NCI-H1092 treated with DMSO at 0.1 percent for 48 hours (cell line): ENCODE data around the gene NLGN4X.

Experiments used
- DNase-seq: peaks from one replicate; lab custom pipeline; 2025; lab: John Stamatoyannopoulos, UW

Gene NLGN4X

GRCh38 chrX:6151971-6152370, 76.7 kb downstream of the NLGN4X start:
- DNase-seq, result no peak

- peak; percentile 99 for DNase-seq
These were observed 79.4 kb downstream of the NLGN4X start for GRCh38 chrX:6149060-6149872.

- no peak for DNase-seq
These were observed 94.4 kb downstream of the NLGN4X start for GRCh38 chrX:6134255-6134654.

- DNase-seq, result no peak
These were observed 95.7 kb downstream of the NLGN4X start for GRCh38 chrX:6132970-6133369.

- no peak for DNase-seq
These were observed 97.4 kb downstream of the NLGN4X start for GRCh38 chrX:6131287-6131686.

GRCh38 chrX:6129195-6129594, 99.5 kb downstream of the NLGN4X start:
- DNase-seq, result peak; percentile 23

GRCh38 chrX:6120329-6120728, 108.3 kb downstream of the NLGN4X start:
- no peak for DNase-seq

GRCh38 chrX:6095469-6095868, 133.2 kb downstream of the NLGN4X start:
- DNase-seq, result no peak

- DNase-seq, result no peak
These were observed 154.1 kb downstream of the NLGN4X start for GRCh38 chrX:6074532-6074931.

GRCh38 chrX:6071731-6072130, 156.9 kb downstream of the NLGN4X start:
- peak; percentile 37 for DNase-seq

GRCh38 chrX:6067600-6067999, 161.1 kb downstream of the NLGN4X start:
- DNase-seq, result no peak

GRCh38 chrX:6053141-6053540, 175.5 kb downstream of the NLGN4X start:
- peak; percentile 97 for DNase-seq

- peak; percentile 49 for DNase-seq
These were observed 176.4 kb downstream of the NLGN4X start for GRCh38 chrX:6052111-6052745.

GRCh38 chrX:6049132-6049531, 179.5 kb downstream of the NLGN4X start:
- no peak for DNase-seq

- DNase-seq, result no peak
These were observed 187.0 kb downstream of the NLGN4X start for GRCh38 chrX:6041630-6042029.

GRCh38 chrX:6029014-6029413, 199.7 kb downstream of the NLGN4X start:
- no peak for DNase-seq

- no peak for DNase-seq
These were observed 201.7 kb downstream of the NLGN4X start for GRCh38 chrX:6026980-6027379.

- no peak for DNase-seq
These were observed 202.2 kb downstream of the NLGN4X start for GRCh38 chrX:6026429-6026828.

- DNase-seq, result no peak
These were observed 204.5 kb downstream of the NLGN4X start for GRCh38 chrX:6024204-6024603.

GRCh38 chrX:6021316-6022091, 207.2 kb downstream of the NLGN4X start:
- peak; percentile 66 for DNase-seq

- DNase-seq, result no peak
These were observed 209.6 kb downstream of the NLGN4X start for GRCh38 chrX:6019076-6019475.

- DNase-seq, result no peak
These were observed 213.2 kb downstream of the NLGN4X start for GRCh38 chrX:6015423-6015822.

- DNase-seq, result no peak
These were observed 216.3 kb downstream of the NLGN4X start for GRCh38 chrX:6012357-6012756.
